Measurements from ENCODE around the gene GFER. TPM values are rescaled to one million over a fixed set of nuclear protein-coding genes. Genes with fewer than 3 reads are reported as not detected.

GFER gene
- total RNA-seq, 1 donor from 2014 or later, result 24.4 TPM

DNA sequence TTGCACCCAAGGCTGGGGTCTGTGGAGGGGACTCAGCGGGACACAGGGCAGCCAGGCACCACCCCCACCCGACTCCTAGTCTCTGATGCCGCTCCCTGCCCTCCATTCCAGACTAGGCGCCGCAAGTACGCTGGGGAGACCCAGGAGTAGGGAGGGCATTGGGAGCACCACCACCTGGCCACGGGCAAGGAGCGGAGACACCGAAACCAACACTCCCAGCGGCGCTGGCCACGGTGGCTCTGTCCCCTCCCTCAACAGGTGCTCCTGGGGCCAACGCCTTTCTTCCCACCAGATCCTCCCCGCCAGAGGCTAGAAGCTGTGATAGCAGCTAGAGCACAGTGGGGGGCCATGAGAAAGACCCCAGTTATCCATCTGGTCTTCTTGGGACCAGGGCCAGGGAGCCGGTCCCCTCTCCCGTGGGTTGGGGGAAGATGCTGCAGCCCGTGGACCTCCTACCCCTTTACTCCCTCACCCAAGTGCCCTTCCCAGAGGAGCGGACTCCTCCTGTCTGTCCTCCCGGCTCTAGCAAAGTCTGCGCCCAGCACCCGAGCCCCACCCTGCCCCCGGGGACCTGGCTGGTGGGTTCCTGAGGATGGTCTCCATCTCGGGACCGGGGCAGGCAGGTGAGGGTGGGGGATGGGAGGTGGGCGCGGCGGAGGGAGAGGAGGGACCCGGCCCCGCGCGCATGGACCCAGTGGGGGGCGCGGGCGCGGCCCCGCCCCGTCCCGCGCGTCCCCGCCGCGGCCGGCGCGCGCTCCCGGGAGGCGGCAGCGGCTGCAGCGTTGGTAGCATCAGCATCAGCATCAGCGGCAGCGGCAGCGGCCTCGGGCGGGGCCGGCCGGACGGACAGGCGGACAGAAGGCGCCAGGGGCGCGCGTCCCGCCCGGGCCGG, 5.5 kb downstream of the GFER start, which contains the start of gene SYNGR3:
Gene SYNGR3, plus strand, starts transcription at position 762 of the 892 bp plus-strand sequence. CDS start 133 bp downstream, outside the sequence.
- intact Hi-C loops (cut with micrococcal nuclease), result loop anchor here (2.0 to 5.0 kb wide), 2 partner anchors 25 to 763 kb away; partner anchors contain the start of genes RPS2 and SRRM2

DNA sequence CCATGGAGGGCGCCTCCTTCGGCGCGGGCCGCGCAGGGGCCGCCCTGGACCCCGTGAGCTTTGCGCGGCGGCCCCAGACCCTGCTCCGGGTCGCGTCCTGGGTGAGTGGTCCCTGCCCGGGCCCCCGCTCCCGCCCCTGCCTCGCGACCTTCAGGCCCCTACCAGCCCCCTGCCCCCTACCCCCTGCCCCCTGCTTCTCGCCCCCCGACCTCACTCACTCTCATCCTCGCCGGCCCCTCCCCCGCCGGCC, 6.0 kb downstream of the GFER start:
- intact Hi-C loops (cut with micrococcal nuclease), result loop anchor here (2.0 to 5.0 kb wide), 2 partner anchors 25 to 762 kb away; partner anchors contain the start of genes RPS2 and SRRM2

DNA sequence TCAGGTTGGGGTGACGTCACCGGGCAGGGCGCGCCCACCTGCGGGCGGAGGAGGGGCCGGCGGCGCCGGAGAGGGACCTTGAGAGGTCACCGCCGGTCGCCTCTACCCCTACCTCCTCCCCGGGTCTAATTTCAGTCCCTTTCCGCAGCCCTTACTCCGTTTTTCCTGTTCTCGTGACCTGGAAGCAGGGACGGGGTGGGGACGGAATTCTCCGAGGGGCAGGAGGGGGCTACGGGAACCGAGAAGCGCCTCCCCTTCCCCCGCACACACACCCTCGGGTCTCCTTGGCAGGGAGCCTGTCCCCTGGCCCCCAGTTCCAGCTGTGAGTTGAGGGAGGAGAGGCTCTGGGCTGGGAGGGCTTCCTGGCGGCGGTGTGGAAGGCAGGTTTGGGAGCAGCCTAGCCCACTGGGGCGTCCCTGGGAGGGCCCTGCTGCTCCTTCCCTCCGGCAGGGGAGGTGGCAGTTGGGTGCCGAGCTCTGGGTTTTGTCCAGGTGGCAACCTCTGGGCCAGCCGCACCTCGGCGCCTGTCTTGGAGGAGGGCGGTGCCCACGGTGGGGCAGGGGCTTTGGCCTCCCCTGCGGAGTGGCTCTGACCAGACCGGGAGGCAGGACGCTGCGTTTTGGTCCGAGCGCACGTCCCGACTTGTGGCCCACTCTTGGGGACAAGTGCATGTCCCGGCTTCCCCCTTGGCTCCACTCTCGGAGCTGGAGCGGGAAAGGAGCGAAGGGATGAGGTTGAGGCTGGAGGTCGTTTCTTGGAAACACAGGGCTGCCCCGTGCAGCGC, 6.5 kb downstream of the GFER start:
- intact Hi-C loops (cut with micrococcal nuclease), result loop anchor here (1.0 to 5.0 kb wide), 3 partner anchors 7 to 762 kb away; partner anchors contain the start of genes RPS2 and SRRM2

DNA sequence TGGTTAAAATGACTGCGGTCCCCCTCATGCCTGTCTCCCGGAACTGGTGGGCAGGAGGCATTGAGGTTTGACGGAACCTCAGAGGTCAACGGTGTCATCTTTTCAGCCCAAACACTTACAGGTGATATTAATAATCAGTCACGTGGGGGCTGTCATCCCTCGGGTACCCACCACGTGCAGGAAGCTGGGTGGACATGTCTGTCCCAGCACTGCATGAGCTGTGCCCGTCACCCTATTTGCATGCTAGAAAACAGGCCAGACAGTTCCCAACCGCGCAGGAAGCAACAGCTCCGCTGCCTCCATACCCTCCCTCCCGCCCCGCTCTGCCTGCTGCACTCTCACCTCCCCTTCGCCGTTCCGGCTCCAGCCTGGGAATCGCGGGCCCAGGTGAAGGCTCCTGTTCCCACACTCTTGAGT, 7.2 kb downstream of the GFER start:
- intact Hi-C loops (cut with micrococcal nuclease), result loop anchor here (1.0 to 5.0 kb wide), 3 partner anchors 8 to 761 kb away; partner anchors contain the start of genes RPS2 and SRRM2

DNA sequence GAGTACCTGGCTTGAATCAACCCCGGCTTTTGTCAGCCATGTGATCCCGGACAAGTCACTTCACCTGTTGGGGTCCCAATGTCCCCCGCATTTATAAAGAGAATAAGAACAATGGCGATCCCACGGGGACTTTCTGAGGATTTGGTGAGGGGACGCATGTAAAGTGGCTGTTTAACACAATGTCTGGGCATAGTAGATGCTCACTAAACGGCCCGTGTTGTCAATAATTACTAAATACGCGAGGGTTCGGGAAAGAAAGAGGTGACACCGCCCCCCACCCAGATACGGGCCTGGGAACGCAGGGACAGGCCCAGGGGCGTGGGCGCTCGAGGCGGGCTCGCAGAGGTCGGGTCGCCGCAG, 7.6 kb downstream of the GFER start:
- intact Hi-C loops (cut with micrococcal nuclease), result loop anchor here (1.0 to 5.0 kb wide), 3 partner anchors 8 to 761 kb away; partner anchors contain the start of genes RPS2 and SRRM2

DNA sequence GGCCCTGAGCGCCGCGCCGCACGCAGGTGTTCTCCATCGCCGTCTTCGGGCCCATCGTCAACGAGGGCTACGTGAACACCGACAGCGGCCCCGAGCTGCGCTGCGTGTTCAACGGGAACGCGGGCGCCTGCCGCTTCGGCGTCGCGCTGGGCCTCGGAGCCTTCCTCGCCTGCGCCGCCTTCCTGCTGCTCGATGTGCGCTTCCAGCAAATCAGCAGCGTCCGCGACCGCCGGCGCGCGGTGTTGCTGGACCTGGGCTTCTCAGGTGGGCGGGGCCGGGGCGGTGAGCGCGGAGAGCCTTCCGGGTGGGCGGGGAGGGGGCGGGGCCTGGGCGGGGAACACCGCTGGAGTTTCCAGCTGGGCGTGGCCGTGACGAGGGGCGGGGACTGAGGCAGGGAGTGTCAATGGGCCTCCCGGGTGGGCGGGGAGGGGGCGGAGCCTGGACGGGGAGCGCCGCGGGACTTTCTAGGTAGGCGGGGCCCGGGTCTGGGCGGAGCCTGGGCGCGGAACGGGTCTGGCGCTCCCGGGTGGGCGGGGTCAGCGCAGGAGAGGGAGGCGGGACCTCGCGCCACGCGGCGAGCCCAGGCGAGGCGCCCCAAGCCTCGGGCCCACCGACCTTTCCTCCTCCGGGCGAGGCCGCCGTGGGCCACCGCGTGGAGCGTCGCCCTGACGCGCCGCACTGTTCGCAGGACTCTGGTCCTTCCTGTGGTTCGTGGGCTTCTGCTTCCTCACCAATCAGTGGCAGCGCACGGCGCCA, 8.1 kb downstream of the GFER start:
- intact Hi-C loops (cut with micrococcal nuclease), result loop anchor here (1.0 to 5.0 kb wide), 3 partner anchors 9 to 760 kb away; partner anchors contain the start of genes RPS2 and SRRM2

DNA sequence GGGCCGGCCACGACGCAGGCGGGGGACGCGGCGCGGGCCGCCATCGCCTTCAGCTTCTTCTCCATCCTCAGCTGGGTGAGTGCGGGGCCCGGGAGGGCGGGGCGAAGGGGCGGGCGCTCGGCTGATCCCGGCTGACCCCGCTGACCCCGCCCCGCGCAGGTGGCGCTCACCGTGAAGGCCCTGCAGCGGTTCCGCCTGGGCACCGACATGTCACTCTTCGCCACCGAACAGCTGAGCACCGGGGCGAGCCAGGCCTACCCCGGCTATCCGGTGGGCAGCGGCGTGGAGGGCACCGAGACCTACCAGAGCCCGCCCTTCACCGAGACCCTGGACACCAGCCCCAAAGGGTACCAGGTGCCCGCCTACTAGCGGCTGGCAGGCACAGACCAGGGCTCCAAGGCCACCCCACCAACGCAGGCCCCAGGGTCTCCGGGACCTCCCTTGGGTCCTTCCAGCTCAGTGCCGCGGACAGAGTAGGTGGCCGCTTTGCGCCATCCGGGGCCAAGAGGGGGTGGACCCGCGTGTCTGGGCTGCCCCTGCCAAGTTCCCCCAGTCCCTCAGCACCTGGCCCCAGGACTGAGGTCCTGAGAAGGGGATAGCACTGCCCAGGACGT, 8.8 kb downstream of the GFER start:
- intact Hi-C loops (cut with micrococcal nuclease), result loop anchor here (5.0 kb wide), 1 partner anchor 759 kb away; the partner anchor contains the start of gene SRRM2

DNA sequence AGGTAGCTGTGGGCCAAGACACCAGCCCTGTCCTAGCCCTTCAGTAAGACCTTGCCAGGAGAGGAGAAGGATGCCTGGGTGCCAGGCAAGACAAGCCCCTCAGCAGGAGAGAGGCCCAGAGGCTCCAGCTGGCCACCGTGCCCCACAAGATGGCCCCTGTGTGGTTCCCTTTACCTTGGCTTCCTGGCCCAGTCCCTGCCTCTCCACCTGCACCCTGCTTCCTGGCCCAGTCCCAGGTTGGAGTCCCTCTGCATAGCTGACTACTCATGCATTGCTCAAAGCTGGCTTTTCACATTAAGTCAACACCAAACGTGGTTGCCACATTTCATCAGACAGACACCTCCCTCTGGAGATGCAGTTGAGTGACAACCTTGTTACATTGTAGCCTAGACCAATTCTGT, 9.7 kb downstream of the GFER start:
- intact Hi-C loops (cut with micrococcal nuclease), result loop anchor here (5.0 kb wide), 1 partner anchor 759 kb away; the partner anchor contains the start of gene SRRM2

DNA sequence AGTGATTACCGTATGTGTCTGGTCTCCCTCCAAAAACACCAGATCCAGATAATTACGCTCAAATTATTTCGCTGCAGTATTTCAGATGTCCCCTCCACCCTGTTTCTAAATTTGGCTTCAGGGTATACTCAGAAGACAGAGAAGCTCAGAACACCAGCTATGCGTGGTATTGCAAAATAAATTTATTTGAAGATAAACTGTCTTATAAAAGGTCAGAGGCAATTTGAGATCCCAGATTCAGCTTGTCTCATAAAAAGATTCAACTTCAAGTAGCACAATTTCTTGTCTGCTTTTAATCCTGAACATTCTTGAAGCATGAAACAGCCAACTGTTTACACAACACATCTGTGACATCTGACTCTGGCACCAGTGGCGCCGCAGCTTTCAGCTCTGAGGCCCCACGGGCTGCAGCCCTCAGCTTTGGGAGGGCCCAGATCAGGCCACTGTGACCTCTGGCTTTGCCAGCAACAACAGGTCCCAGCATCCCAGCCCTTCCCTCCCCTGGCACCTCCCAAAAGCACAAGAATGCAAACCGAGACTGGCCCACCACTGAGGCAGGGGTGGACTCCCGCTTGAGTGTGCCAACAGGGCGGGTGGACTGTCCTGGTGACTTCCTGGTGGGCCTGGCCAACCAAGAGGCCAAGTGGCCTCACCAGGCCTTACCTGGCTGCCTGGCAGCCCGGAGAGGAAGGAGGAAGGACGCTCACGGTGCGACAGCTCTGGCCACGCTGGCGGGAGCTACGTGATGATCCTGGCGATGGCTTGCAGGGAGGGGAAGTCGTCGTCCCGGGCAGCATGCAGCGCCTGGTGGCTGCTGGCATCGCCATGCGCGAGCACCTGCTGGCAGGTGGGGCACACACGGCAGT, 13.7 kb downstream of the GFER start:
- intact Hi-C loops (cut with micrococcal nuclease), result no loop called here

DNA sequence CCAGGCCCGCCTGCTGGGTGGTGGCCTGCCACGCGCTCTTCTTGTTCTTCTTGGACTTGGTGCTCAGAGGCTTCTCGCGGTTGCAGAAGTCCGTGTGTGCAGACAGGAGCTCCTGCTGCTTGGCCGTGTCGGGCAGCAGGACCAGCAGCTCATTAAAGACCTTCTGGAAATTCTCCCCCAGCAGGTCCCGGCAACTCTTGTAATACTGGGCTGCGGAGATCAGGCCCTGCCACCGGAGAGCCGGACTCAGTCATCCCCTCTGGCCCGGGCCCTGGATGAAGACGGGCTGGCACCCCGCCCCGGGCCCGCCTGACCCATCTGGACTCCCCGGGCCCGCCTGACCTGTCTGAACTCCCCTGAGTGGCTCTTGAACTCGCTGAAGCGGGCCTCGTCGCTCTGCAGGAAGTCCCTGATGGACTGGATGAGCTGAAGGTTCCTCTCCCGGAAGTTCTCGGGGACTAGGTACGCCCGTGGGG, 14.4 kb downstream of the GFER start:
- intact Hi-C loops (cut with micrococcal nuclease), result no loop called here

DNA sequence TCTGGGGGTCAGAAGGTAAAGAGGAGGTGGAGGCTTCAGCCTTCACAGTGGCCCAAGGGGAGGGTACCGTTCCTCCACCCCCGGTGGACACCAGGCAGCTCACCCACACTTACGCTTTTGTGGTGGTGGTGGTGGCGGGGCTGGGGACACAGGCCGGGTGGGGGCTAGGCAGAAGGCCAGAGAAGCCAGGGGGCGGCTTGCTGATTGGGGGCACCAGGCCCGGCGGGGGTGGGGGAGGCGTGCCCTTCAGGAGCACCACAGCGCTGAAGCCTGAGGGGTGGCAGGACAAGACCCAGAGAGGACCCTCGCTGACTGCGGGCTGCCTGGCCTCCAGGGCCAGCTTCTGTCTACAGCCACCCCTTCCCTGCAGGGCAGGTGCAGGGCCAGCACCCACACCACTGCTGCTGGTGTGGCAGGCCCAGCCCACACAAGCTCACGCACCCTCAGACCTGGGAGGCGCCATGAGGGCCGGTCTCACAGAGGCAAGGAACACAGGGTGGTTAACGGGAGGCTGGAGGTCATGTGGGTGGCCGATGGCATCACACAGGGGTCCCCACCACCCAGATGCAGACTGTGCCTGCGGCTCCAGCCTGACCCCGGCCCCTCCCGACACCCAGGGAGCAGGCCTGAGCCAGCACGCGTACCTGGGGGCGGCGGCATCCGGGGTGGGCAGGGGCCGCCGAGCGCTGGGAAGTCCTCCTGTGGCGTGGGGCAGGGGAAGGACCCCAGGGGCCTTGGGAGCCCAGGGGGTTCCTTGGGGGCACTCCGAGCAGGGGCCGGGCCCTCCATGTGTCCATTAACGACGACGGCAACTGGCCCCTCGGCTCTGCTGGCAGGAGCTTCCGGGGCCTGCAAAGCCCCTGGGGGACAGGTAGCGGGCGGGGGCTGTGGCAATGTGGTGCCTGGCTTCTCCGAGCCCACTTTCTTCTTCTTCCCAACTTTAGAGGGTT, 15.1 kb downstream of the GFER start:
- intact Hi-C loops (cut with micrococcal nuclease), result no loop called here

DNA sequence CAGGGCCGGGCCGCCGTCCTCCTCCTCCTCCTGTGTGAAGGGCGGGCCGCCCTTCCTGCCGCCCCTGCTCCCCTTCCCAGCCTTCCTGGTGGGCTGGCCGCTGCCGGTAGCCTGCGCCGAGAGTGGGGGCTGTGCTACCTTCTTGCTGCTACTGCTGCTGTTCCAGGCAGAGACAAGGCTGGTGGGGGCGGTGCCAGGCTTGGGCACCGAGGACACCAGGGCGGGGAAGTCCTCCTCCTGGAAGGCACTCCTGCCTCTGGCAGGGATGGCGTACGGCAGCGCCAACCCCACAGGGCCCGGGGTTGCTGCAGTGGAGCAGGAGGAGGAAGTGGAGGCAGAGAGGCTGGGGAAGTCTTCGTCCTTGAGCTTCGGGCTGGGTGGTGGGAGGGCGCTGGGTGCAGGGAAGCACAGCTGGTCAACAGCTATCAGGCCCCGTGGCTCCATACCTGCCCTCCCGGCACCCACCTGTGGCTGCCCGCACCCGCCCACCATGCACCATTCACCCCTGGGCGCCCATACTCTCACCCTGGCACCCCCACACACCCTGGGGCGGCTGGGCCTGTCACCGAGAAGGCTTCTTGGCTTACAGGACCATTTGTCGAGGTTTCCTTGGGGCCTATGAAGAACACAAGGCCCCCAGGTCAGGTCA, 16.0 kb downstream of the GFER start:
- intact Hi-C loops (cut with micrococcal nuclease), result no loop called here

DNA sequence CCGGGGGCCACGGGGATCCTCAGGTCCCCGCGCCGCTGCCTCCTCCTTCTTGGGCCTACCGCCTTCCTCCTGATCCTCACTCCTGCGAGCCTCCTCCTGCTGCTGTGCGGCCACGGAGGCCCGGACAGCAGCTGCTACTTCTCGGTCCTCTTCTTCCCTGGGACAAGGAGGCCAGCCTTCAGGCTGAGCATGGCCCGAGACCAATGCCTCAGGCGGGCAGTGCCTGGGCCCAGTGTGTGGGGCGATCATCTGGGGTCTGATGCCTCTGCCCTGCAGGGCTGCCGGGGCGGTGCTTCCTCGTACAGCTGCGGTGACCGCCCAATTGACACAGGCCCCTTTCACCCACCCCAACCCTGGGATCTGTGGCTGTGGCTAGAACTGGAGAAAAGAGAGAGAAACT, 17.0 kb downstream of the GFER start:
- intact Hi-C loops (cut with micrococcal nuclease), result no loop called here

DNA sequence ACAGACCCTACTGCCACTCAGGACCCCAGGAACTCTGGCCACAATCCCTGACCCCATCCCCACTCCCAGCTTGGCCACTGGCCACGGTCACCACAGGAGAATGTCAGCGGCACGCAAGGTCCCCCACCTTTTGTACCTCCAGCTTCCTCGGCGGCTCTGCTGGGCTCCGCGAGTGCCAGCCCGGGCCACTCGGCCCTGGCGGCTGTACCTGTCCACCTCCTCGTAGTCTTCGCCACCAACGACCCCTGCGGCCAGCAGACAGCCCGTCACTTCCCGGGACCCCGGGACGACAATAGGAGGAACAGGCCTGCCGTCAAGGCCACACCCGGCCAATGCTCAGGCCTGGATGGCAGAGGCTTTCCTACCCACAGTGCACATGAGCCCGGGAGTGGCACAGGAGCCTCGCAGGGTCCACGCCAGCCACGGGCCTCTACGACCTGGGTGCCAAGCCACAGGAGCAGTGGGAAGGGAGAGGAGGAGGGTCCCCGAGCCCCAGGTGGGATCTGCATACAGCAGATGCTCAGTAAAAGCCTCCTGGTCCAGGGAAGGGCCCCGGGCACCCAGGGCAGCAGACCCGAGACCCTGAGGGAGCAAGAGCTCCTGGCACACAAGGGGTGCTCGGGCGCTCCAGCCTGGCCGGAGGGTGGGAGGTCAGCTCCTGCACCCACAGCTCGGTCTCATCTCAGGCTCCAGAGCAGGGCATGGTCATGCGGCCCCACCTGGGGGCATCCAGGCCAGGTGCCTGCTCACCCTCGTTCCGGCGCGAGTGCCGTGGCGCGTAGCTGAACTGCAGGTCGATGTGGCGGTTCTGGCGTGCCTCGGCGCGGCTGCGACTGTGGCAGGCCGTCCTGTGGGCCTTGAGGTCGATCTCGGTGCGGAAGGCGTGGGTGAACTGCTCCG, 17.7 kb downstream of the GFER start:
- intact Hi-C loops (cut with micrococcal nuclease), result no loop called here

DNA sequence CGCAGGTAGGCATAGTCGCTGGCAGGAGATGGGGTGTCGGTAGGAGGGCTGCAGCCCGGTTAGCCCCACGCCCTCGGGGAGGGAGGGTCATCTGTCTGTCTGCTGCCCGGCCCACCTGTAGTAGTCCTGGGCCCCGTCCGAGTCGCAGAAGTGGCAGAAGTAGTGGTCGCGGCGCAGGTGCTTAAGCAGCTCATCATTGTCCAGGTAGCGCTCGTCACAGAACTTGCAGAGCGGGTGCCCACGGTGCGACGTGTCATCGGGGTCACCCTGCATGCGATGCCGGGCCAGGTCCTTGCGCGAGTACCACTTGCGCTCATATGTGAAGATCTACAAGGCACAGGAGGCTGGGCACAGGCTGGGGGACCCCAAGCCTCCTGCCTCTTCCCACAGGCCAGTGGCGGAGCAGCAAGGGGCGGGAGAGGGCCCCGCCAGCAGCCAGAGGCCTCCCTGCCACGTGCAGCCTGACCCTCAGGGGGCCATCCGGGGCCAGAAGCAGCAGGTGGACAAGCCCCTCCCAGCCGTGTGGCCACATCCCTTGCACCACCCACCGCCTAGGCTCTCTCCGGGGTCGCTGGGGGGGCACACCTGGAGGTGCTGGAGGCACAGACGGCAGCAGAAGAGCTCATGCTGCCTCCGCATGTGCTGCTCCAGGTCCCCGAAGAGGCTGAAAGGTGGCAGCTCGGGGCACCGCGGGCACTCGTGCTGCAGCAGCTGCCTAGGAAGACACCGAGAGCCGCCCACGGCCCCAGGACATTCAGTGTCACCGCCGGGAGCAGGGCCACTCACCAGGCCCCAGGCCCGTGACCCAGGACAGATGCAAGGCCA, 18.6 kb downstream of the GFER start:
- intact Hi-C loops (cut with micrococcal nuclease), result no loop called here

DNA sequence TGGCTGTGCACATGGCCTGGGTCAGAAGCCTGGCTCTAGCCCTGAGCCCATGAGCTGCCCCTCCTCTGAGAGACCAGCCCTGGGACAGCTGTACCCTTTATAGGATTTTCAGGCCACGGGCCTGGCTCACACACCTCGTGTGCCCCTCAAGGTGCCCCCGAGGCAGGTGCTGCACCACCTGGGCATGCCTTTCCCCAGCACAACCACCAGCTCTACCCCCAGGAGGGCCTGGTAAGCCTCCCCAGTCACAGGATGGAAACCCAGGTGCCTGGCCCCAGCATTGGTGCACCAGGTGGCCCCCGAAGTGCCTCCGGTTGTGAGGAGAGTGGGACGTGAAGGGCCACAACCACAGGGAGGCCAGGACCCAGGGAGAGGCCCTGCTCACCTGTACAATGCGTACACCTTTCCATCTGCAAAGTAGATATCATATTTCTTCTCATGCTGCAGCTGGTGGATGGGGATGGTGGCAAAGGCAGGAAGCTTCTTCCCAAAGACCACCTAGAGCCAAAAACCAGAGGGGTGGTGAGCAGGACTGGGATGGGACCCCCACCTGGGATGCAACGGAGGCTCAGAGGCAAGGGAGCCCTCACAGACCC, 19.3 kb downstream of the GFER start:
- intact Hi-C loops (cut with micrococcal nuclease), result no loop called here
